GM21515 (cell line): ENCODE data around the gene NIPBL.
"Not testable (repeated sequence)": the region's sequence is repeated elsewhere in the genome, so short reads cannot be mapped to it uniquely, and the experiment has no call there.

Experiments
- ATAC-seq: cut with Tn5 transposase; IDR thresholded peaks from one replicate; pipeline ENCODE4 v1.9.1; 2021; ENCODE audit not compliant: unreplicated experiment

NIPBL gene

GRCh38 chr5:36946101-36946500 lies 69.5 kb downstream of the NIPBL start:
- no peak for ATAC-seq

GRCh38 chr5:36948041-36948440 lies 71.5 kb downstream of the NIPBL start:
- ATAC-seq: no peak

GRCh38 chr5:36948650-36949049 lies 72.1 kb downstream of the NIPBL start:
- ATAC-seq: no peak

- no peak for ATAC-seq
Measured at GRCh38 chr5:36949593-36949992, 73.0 kb downstream of the NIPBL start.

- ATAC-seq: no peak
Measured at GRCh38 chr5:36950586-36951457, 74.3 kb downstream of the NIPBL start.

GRCh38 chr5:36953043-36953442 lies 76.5 kb downstream of the NIPBL start:
- ATAC-seq: no peak

- no peak for ATAC-seq
Measured at GRCh38 chr5:36957953-36958537, 81.5 kb downstream of the NIPBL start.

- no peak for ATAC-seq
Measured at GRCh38 chr5:36958612-36959011, 82.0 kb downstream of the NIPBL start.

- no peak for ATAC-seq
Measured at GRCh38 chr5:36965179-36965578, 88.6 kb downstream of the NIPBL start.

- ATAC-seq: no peak
Measured at GRCh38 chr5:36969700-36970395, 93.3 kb downstream of the NIPBL start.

GRCh38 chr5:36978196-36978595 lies 101.6 kb downstream of the NIPBL start:
- no peak for ATAC-seq

GRCh38 chr5:36982146-36982545 lies 105.6 kb downstream of the NIPBL start:
- no peak for ATAC-seq

GRCh38 chr5:36985387-36985786 lies 108.8 kb downstream of the NIPBL start:
- ATAC-seq: no peak

- no peak for ATAC-seq
Measured at GRCh38 chr5:36988396-36988795, 111.8 kb downstream of the NIPBL start.

GRCh38 chr5:36998578-36998977 lies 122.0 kb downstream of the NIPBL start:
- no peak for ATAC-seq

GRCh38 chr5:37002176-37002751 lies 125.7 kb downstream of the NIPBL start:
- no peak for ATAC-seq

GRCh38 chr5:37005252-37005651 lies 128.7 kb downstream of the NIPBL start:
- no peak for ATAC-seq

- ATAC-seq: no peak
Measured at GRCh38 chr5:37005946-37006540, 129.5 kb downstream of the NIPBL start.

- not testable (repeated sequence) for ATAC-seq
Measured at GRCh38 chr5:37013181-37013580, 136.6 kb downstream of the NIPBL start.

GRCh38 chr5:37014321-37014720 lies 137.8 kb downstream of the NIPBL start:
- ATAC-seq: no peak
